ENCODE results near the gene DES. TPM values are rescaled to one million over a fixed set of nuclear protein-coding genes. Genes with fewer than 3 reads are reported as not detected.

The DES gene
- 19.8 and 24.9 TPM in 2 replicates for polyA plus RNA-seq (2011; rRNA removed)
- polyA minus RNA-seq (2011; rRNA and poly(A)+ RNA removed), result 40.7 and 49.5 TPM in 2 replicates

DNA sequence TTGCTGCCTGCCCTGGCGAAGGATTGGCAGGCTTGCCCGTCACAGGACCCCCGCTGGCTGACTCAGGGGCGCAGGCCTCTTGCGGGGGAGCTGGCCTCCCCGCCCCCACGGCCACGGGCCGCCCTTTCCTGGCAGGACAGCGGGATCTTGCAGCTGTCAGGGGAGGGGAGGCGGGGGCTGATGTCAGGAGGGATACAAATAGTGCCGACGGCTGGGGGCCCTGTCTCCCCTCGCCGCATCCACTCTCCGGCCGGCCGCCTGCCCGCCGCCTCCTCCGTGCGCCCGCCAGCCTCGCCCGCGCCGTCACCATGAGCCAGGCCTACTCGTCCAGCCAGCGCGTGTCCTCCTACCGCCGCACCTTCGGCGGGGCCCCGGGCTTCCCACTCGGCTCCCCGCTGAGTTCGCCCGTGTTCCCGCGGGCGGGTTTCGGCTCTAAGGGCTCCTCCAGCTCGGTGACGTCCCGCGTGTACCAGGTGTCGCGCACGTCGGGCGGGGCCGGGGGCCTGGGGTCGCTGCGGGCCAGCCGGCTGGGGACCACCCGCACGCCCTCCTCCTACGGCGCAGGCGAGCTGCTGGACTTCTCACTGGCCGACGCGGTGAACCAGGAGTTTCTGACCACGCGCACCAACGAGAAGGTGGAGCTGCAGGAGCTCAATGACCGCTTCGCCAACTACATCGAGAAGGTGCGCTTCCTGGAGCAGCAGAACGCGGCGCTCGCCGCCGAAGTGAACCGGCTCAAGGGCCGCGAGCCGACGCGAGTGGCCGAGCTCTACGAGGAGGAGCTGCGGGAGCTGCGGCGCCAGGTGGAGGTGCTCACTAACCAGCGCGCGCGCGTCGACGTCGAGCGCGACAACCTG lies at the start of gene DES:
Gene DES, plus strand, starts transcription at position 223 of the 857 bp plus-strand sequence. Its CDS starts 86 bp downstream, at position 309.
- Histone ChIP-seq H3K9me3 (ENCODE audit: control insufficient read depth, insufficient read depth, low read length) (peaks cover 5% of the 10 kb centered on the region; the same call in 1 of the 2 replicates), H3K4me3 (ENCODE audit: low read depth, low read length) (no peak within 1 kb of the TSS), H3K27me3 (ENCODE audit: control insufficient read depth, insufficient read depth, low read length) (no peaks in the 10 kb centered on the region), H3K27ac (ENCODE audit: low read depth, low read length) (no peak within 1 kb of the TSS)
- DNase-seq (ENCODE audit: low read depth, low spot score), result no peak
- TF ChIP-seq, protein P1, sequence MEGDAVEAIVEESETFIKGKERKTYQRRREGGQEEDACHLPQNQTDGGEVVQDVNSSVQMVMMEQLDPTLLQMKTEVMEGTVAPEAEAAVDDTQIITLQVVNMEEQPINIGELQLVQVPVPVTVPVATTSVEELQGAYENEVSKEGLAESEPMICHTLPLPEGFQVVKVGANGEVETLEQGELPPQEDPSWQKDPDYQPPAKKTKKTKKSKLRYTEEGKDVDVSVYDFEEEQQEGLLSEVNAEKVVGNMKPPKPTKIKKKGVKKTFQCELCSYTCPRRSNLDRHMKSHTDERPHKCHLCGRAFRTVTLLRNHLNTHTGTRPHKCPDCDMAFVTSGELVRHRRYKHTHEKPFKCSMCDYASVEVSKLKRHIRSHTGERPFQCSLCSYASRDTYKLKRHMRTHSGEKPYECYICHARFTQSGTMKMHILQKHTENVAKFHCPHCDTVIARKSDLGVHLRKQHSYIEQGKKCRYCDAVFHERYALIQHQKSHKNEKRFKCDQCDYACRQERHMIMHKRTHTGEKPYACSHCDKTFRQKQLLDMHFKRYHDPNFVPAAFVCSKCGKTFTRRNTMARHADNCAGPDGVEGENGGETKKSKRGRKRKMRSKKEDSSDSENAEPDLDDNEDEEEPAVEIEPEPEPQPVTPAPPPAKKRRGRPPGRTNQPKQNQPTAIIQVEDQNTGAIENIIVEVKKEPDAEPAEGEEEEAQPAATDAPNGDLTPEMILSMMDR (IDR thresholded peaks at IDR 0.05; ENCODE audit: low read depth, low read length), result no peak
- POLR2A ChIA-PET, result interaction anchor here (0.6 kb wide), 1 partner anchor 31 kb away, joined by 7 read pairs; the partner anchor contains the start of gene DNPEP
- CTCF ChIA-PET, result interaction anchor here (0.9 to 1.1 kb wide), 2 partner anchors 9 to 112 kb away, joined by 3 to 4 read pairs; no protein-coding TSS in a partner anchor

GRCh38 chr2:219368690-219369191 lies 49.4 kb upstream of the DES start:
- TF ChIP-seq, protein P1 (IDR thresholded peaks at IDR 0.05; ENCODE audit: low read depth, low read length), result no peak
- H3K27me3 ChIP-seq (ENCODE audit: control insufficient read depth, insufficient read depth, low read length), result no peaks in the 10 kb centered on the region
- CTCF ChIA-PET, result interaction anchor here (0.8 to 2.1 kb wide), 4 partner anchors 9 to 161 kb away, joined by 3 to 11 read pairs (median 7); no protein-coding TSS in a partner anchor
- DNase-seq (ENCODE audit: low read depth, low spot score), result peak; percentile 62
- H3K27ac ChIP-seq (ENCODE audit: low read depth, low read length), result peak overlapping the region; percentile 81
- H3K4me3 ChIP-seq (ENCODE audit: low read depth, low read length), result peak overlapping the region; percentile 31; the same call in 1 of the 2 replicates
- POLR2A ChIA-PET, result interaction anchor here (0.6 to 2.1 kb wide), 4 partner anchors 10 to 23 kb away, joined by 3 to 14 read pairs (median 4); partner anchors contain the start of gene DNPEP
- H3K9me3 ChIP-seq (ENCODE audit: control insufficient read depth, insufficient read depth, low read length), result no peaks in the 10 kb centered on the region

DNA sequence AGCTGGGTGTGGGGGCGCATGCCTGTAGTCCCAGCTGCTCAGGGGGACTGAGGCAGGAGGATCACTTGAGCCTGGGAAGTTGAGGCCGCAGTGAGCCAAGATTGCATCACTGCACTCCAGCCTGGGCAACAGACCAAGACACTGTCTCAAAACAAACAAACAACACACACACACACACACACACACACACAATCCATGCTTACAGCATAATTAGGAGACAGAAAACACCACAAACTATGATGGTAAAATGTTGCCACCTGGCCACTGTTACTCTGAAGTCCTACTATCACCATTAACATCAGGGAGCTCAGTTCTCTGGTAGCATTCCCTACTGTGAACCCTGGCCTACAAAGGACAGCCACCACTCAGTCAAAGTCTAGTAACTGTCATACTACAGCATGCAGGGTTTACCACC lies 48.7 kb upstream of the DES start:
- ChIA-PET CTCF (interaction anchor here (0.8 to 2.1 kb wide), 4 partner anchors 8 to 160 kb away, joined by 3 to 11 read pairs (median 7); no protein-coding TSS in a partner anchor), POLR2A (interaction anchor here (0.6 to 2.1 kb wide), 5 partner anchors 10 to 129 kb away, joined by 3 to 14 read pairs (median 4); partner anchors contain the start of gene DNPEP)
- H3K27me3 ChIP-seq (ENCODE audit: control insufficient read depth, insufficient read depth, low read length), result no peaks in the 10 kb centered on the region
- TF ChIP-seq, protein P1 (IDR thresholded peaks at IDR 0.05; ENCODE audit: low read depth, low read length), result no peak
- peak overlapping the region; percentile 81 for H3K27ac ChIP-seq (ENCODE audit: low read depth, low read length)
- H3K9me3 ChIP-seq (ENCODE audit: control insufficient read depth, insufficient read depth, low read length), result no peaks in the 10 kb centered on the region
- no peak overlapping the region for H3K4me3 ChIP-seq (ENCODE audit: low read depth, low read length)
- no peak for DNase-seq (ENCODE audit: low read depth, low spot score)

DNA sequence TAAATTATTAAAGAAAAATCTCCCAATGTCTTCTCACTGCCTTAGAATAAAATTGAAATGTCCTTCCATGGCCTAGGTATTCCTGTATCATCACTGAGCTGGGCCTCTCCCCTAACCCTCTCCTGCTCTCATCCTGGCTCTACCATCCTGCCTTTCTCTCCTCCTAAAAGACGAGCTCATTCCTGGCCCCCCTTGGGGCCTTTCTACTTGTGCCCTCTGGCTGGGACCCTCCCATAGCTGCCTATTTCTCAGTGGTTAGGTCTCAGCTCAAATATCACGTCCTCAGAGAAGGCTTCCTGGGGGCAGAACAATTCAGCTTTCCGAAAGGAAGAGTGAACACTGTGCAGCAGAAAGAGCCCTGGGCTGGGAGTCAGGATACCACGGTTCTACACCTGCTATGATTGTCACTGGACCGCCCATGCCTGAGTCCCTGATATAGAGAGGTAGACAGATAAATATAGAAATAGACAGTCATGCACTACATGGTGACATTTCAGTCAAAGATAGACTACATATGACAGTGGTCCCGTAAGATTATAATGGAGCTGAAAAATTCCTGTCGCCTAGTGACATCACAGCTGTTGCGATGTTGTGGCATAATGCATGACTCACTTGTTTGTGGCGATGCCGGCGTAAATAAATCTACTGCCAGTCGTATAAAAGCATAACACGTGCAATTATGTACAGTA lies 39.9 kb upstream of the DES start:
- no peak overlapping the region for H3K27ac ChIP-seq (ENCODE audit: low read depth, low read length)
- H3K27me3 ChIP-seq (ENCODE audit: control insufficient read depth, insufficient read depth, low read length), result no peaks in the 10 kb centered on the region
- H3K9me3 ChIP-seq (ENCODE audit: control insufficient read depth, insufficient read depth, low read length), result no peaks in the 10 kb centered on the region
- no peak for DNase-seq (ENCODE audit: low read depth, low spot score)
- POLR2A ChIA-PET, result interaction anchor here (1.1 kb wide), 1 partner anchor 9 kb away, joined by 3 read pairs; no protein-coding TSS in a partner anchor
- CTCF ChIA-PET, result interaction anchor here (0.7 to 2.0 kb wide), 4 partner anchors 9 to 312 kb away, joined by 3 to 11 read pairs (median 3); partner anchors contain the start of gene DNPEP
- H3K4me3 ChIP-seq (ENCODE audit: low read depth, low read length), result no peak overlapping the region
- TF ChIP-seq, protein P1 (IDR thresholded peaks at IDR 0.05; ENCODE audit: low read depth, low read length), result no peak
